GM23338 (cell line): Measurements from ENCODE around the gene FCER1G. TPM values are rescaled to one million over a fixed set of nuclear protein-coding genes. Genes with fewer than 3 reads are reported as not detected.

ENCODE experiments used
- ATAC-seq: fragments of 200-7000 bp; cut with Tn5 transposase; 3 replicates; pipeline ENCODE4 v1.9.1; 2020
- DNase-seq: peaks from one replicate; pipeline ENCODE4 v3.0.0-alpha.2; 2015; ENCODE audit warnings: low spot score
- H2AFZ ChIP-seq: fragments of 200-600 bp; sonication (generic); 2 replicates; pipeline ENCODE4 v1.8.0; 2016; ENCODE audit warnings: antibody characterized with exemption, mild to moderate bottlenecking, moderate library complexity
- H3F3A ChIP-seq: fragments of 200-600 bp; sonication (generic); replicated peaks from 2 replicates; pipeline ENCODE4 v1.8.0; 2017; ENCODE audit warnings: antibody characterized with exemption, mixed run types, low read depth
- H3K27ac ChIP-seq: fragments of 200-600 bp; sonication (generic); 2 replicates; pipeline ENCODE4 v1.6.1; 2016; ENCODE audit warnings: low read depth
- H3K27me3 ChIP-seq: fragments of 200-600 bp; sonication (generic); 2 replicates; pipeline ENCODE4 v1.8.0; 2016; ENCODE audit warnings: mild to moderate bottlenecking, mixed run types, moderate library complexity; ENCODE audit not compliant: insufficient read depth
- H3K36me3 ChIP-seq: fragments of 200-600 bp; sonication (generic); 2 replicates; pipeline ENCODE4 v1.8.0; 2016; ENCODE audit warnings: mild to moderate bottlenecking; ENCODE audit not compliant: insufficient read depth
- H3K4me1 ChIP-seq: fragments of 200-600 bp; sonication (generic); 2 replicates; pipeline ENCODE4 v1.8.0; 2016; ENCODE audit warnings: mild to moderate bottlenecking, moderate library complexity; ENCODE audit not compliant: insufficient read depth
- H3K4me2 ChIP-seq: fragments of 200-600 bp; sonication (generic); 2 replicates; pipeline ENCODE4 v1.7.1; 2017; ENCODE audit warnings: mixed run types
- H3K4me3 ChIP-seq: fragments of 200-600 bp; sonication (generic); 2 replicates; pipeline ENCODE4 v1.6.1; 2016; ENCODE audit warnings: mixed run types
- H3K79me2 ChIP-seq: fragments of 200-600 bp; sonication (generic); replicated peaks from 2 replicates; pipeline ENCODE4 v1.8.0; 2017; ENCODE audit warnings: mild to moderate bottlenecking; ENCODE audit not compliant: insufficient read depth
- H3K9me2 ChIP-seq: fragments of 200-600 bp; sonication (generic); 2 replicates; pipeline ENCODE4 v1.8.0; 2017; ENCODE audit not compliant: insufficient read depth
- H4K20me1 ChIP-seq: fragments of 200-600 bp; sonication (generic); replicated peaks from 2 replicates; pipeline ENCODE4 v1.8.0; 2017; ENCODE audit warnings: mild to moderate bottlenecking; ENCODE audit not compliant: insufficient read depth
- H3K27ac Mint-ChIP-seq: 2 replicates; pipeline ENCODE4 v1.8.0; 2020; ENCODE audit warnings: inconsistent platforms, mild to moderate bottlenecking, moderate library complexity, mixed read lengths
- H3K27me3 Mint-ChIP-seq: 3 replicates; pipeline ENCODE4 v1.8.0; 2022; ENCODE audit warnings: low read depth, mild to moderate bottlenecking, moderate library complexity, mixed read lengths, inconsistent platforms; ENCODE audit not compliant: insufficient read depth, poor library complexity
- H3K36me3 Mint-ChIP-seq: 3 replicates; pipeline ENCODE4 v1.8.0; 2021; ENCODE audit warnings: low read depth, mild to moderate bottlenecking, inconsistent platforms, moderate library complexity, mixed read lengths
- H3K4me1 Mint-ChIP-seq: 3 replicates; pipeline ENCODE4 v1.8.0; 2020; ENCODE audit warnings: mild to moderate bottlenecking, inconsistent platforms, mixed read lengths
- H3K4me3 Mint-ChIP-seq: 3 replicates; pipeline ENCODE4 v1.8.0; 2021; ENCODE audit warnings: moderate library complexity, mild to moderate bottlenecking, inconsistent platforms, mixed read lengths
- H3K9me3 Mint-ChIP-seq: 3 replicates; pipeline ENCODE4 v1.8.0; 2020; ENCODE audit warnings: moderate library complexity, mild to moderate bottlenecking, inconsistent platforms, mixed read lengths
- CREB1 ChIP-seq: fragments of 250-450 bp; sonication (Bioruptor Pico); IDR thresholded peaks from 2 replicates; pipeline ENCODE4 v1.5.0; 2020; ENCODE audit warnings: low read depth, mild to moderate bottlenecking, moderate library complexity
- EZH2 ChIP-seq: fragments of 200-600 bp; sonication (generic); IDR thresholded peaks from one replicate; pipeline ENCODE4 v1.8.0; 2017; ENCODE audit warnings: antibody characterized with exemption, mild to moderate bottlenecking, low read depth; ENCODE audit not compliant: unreplicated experiment
- EZH2phosphoT487 ChIP-seq: fragments of 200-600 bp; sonication (generic); IDR thresholded peaks from one replicate; pipeline ENCODE4 v1.8.1; 2018; ENCODE audit warnings: antibody characterized with exemption; ENCODE audit not compliant: unreplicated experiment
- JUNB ChIP-seq: IDR thresholded peaks from one replicate; pipeline ENCODE4 v1.6.1; 2016; ENCODE audit warnings: antibody characterized with exemption; ENCODE audit not compliant: unreplicated experiment
- STAT1 ChIP-seq: IDR thresholded peaks from one replicate; pipeline ENCODE4 v1.6.1; 2016; ENCODE audit warnings: antibody characterized with exemption; ENCODE audit not compliant: unreplicated experiment
- polyA plus RNA-seq: library from polyadenylated mRNA; unstranded; fragments of >200 nt; fragmentation: Nextera tagmentation; extraction: Ambion mirVana; gene quantifications from 2 replicates; pipeline ENCODE4 v1.2.1, GENCODE V29; 2016
- total RNA-seq: library from RNA; depleted of rRNA; stranded (reverse); fragments of >200 nt; shearing (Covaris generic); gene quantifications from 2 replicates; pipeline ENCODE4 v1.2.3, GENCODE V29; 2014
- TF ChIP-seq, protein P1 (sequence below): IDR thresholded peaks from one replicate; pipeline ENCODE4 v1.6.1; 2018; ENCODE audit warnings: antibody characterized with exemption; ENCODE audit not compliant: unreplicated experiment
- TF ChIP-seq, protein P2 (sequence below): fragments of 250-450 bp; sonication (Bioruptor Pico); IDR thresholded peaks from 2 replicates; pipeline ENCODE4 v1.5.0; 2020; ENCODE audit warnings: mild to moderate bottlenecking, moderate library complexity
- TF ChIP-seq, protein P3 (sequence below): IDR thresholded peaks from 2 replicates; pipeline ENCODE4 v1.6.1; 2016; ENCODE audit warnings: antibody characterized with exemption

FCER1G gene
- total and polyA plus RNA-seq, 2 experiments from 2014 or later, result 1.1 TPM; not detected in 1

DNA sequence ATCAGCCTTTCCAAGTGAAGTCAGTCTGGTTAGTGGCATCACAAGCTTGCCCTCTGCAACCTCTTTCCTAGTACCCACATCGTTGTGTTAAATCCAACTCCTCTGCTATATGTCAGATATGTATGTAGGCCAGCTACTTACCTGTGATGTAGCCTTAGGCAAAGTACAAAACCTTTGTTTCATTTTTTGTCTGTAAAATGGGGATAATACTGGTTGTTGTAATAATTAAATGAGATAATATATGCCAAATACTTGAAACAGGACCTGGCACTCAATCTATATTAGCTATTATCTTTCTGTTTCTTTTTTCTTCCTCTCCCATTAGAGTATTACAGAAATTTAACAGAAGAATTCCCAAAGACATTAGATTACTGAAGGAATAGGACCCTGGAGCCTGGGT lies 44.7 kb downstream of the FCER1G start (continued):
- TF ChIP-seq, protein P1, sequence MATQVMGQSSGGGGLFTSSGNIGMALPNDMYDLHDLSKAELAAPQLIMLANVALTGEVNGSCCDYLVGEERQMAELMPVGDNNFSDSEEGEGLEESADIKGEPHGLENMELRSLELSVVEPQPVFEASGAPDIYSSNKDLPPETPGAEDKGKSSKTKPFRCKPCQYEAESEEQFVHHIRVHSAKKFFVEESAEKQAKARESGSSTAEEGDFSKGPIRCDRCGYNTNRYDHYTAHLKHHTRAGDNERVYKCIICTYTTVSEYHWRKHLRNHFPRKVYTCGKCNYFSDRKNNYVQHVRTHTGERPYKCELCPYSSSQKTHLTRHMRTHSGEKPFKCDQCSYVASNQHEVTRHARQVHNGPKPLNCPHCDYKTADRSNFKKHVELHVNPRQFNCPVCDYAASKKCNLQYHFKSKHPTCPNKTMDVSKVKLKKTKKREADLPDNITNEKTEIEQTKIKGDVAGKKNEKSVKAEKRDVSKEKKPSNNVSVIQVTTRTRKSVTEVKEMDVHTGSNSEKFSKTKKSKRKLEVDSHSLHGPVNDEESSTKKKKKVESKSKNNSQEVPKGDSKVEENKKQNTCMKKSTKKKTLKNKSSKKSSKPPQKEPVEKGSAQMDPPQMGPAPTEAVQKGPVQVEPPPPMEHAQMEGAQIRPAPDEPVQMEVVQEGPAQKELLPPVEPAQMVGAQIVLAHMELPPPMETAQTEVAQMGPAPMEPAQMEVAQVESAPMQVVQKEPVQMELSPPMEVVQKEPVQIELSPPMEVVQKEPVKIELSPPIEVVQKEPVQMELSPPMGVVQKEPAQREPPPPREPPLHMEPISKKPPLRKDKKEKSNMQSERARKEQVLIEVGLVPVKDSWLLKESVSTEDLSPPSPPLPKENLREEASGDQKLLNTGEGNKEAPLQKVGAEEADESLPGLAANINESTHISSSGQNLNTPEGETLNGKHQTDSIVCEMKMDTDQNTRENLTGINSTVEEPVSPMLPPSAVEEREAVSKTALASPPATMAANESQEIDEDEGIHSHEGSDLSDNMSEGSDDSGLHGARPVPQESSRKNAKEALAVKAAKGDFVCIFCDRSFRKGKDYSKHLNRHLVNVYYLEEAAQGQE, result no peak
- no peak for TF ChIP-seq CREB1 (CRISPR knock-in tag)
- TF ChIP-seq EZH2phosphoT487, result no peak
- no peak for TF ChIP-seq STAT1
- TF ChIP-seq JUNB, result no peak

DNA sequence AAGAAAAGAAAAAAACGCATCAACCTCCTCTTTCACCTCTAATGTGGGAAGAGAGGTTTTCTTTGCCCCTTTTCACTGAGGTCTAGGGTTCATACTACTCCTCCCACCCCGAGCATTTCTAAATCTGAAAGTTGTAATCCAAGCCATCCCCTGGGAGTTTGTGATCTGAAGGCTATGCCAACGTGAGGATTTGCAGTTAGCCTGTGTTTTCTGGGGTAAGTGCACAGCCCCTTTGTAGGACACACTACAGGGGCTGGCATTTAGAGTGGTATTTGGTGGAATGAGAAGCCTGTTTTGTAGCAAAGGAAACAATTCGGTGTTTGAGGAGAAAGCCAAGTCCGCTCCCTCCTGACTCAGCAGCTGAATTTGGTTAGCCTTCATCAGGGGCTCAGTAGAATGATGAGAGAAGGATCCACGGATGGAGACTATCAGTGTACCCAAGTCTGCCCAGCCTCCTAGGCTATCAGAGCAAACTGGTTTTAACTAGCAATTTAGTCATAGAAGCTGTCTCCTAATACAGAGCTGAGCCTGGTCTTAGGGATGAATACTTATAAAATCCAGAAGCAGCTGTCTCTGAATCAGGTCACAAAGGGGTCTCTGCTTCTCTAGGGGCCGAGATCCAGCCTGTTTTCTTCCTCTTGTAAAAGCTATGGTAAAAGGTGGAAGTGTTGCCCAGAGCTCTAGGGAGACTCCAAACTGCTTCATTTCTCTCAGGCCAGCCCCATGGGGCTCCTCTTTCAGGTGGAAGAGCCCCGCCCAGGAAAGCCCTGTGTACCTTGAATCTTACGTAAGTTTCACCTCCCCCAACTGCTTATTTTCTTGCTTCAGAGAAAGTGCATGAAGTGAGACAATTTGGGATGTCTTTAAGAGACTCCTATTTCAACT lies 45.5 kb downstream of the FCER1G start:
- Mint-ChIP-seq H3K27me3 (peaks cover 42% of the 10 kb centered on the region), H3K27ac (no peak overlapping the region)
- TF ChIP-seq EZH2, result no peak
- TF ChIP-seq, protein P2, sequence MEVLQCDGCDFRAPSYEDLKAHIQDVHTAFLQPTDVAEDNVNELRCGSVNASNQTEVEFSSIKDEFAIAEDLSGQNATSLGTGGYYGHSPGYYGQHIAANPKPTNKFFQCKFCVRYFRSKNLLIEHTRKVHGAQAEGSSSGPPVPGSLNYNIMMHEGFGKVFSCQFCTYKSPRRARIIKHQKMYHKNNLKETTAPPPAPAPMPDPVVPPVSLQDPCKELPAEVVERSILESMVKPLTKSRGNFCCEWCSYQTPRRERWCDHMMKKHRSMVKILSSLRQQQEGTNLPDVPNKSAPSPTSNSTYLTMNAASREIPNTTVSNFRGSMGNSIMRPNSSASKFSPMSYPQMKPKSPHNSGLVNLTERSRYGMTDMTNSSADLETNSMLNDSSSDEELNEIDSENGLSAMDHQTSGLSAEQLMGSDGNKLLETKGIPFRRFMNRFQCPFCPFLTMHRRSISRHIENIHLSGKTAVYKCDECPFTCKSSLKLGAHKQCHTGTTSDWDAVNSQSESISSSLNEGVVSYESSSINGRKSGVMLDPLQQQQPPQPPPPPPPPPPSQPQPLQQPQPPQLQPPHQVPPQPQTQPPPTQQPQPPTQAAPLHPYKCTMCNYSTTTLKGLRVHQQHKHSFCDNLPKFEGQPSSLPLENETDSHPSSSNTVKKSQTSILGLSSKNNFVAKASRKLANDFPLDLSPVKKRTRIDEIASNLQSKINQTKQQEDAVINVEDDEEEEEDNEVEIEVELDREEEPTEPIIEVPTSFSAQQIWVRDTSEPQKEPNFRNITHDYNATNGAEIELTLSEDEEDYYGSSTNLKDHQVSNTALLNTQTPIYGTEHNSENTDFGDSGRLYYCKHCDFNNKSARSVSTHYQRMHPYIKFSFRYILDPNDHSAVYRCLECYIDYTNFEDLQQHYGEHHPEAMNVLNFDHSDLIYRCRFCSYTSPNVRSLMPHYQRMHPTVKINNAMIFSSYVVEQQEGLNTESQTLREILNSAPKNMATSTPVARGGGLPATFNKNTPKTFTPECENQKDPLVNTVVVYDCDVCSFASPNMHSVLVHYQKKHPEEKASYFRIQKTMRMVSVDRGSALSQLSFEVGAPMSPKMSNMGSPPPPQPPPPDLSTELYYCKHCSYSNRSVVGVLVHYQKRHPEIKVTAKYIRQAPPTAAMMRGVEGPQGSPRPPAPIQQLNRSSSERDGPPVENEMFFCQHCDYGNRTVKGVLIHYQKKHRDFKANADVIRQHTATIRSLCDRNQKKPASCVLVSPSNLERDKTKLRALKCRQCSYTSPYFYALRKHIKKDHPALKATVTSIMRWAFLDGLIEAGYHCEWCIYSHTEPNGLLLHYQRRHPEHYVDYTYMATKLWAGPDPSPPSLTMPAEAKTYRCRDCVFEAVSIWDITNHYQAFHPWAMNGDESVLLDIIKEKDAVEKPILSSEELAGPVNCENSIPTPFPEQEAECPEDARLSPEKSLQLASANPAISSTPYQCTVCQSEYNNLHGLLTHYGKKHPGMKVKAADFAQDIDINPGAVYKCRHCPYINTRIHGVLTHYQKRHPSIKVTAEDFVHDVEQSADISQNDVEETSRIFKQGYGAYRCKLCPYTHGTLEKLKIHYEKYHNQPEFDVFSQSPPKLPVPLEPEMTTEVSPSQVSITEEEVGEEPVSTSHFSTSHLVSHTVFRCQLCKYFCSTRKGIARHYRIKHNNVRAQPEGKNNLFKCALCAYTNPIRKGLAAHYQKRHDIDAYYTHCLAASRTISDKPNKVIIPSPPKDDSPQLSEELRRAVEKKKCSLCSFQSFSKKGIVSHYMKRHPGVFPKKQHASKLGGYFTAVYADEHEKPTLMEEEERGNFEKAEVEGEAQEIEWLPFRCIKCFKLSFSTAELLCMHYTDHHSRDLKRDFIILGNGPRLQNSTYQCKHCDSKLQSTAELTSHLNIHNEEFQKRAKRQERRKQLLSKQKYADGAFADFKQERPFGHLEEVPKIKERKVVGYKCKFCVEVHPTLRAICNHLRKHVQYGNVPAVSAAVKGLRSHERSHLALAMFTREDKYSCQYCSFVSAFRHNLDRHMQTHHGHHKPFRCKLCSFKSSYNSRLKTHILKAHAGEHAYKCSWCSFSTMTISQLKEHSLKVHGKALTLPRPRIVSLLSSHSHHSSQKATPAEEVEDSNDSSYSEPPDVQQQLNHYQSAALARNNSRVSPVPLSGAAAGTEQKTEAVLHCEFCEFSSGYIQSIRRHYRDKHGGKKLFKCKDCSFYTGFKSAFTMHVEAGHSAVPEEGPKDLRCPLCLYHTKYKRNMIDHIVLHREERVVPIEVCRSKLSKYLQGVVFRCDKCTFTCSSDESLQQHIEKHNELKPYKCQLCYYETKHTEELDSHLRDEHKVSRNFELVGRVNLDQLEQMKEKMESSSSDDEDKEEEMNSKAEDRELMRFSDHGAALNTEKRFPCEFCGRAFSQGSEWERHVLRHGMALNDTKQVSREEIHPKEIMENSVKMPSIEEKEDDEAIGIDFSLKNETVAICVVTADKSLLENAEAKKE (CRISPR knock-in tag), result no peak
- no peak for TF ChIP-seq JUNB
- no peak for TF ChIP-seq EZH2phosphoT487
- TF ChIP-seq, protein P3, sequence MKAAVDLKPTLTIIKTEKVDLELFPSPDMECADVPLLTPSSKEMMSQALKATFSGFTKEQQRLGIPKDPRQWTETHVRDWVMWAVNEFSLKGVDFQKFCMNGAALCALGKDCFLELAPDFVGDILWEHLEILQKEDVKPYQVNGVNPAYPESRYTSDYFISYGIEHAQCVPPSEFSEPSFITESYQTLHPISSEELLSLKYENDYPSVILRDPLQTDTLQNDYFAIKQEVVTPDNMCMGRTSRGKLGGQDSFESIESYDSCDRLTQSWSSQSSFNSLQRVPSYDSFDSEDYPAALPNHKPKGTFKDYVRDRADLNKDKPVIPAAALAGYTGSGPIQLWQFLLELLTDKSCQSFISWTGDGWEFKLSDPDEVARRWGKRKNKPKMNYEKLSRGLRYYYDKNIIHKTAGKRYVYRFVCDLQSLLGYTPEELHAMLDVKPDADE, result no peak
- TF ChIP-seq, protein P1, result no peak

More for the DNA sequence above, 45.5 kb downstream of the FCER1G start:
- no peaks in the 10 kb centered on the region for H4K20me1 ChIP-seq
- Mint-ChIP-seq H3K9me3 (peaks cover 26% of the 10 kb centered on the region), H3K4me1 (peaks cover 21% of the 10 kb centered on the region), H3K36me3 (peaks cover 16% of the 10 kb centered on the region), H3K4me3 (no peak overlapping the region; the same call in 2 of the 3 replicates)
- H3K9me2 ChIP-seq, result no peaks in the 10 kb centered on the region
- peaks cover 8% of the 10 kb centered on the region for H3K4me1 ChIP-seq
- ATAC-seq, result 0 out of 3 replicates have a peak, but pooled peaks have one; percentile 6
- peaks cover 38% of the 10 kb centered on the region for H3K27me3 ChIP-seq
- peak overlapping the region; percentile 48; the same call in 1 of the 2 replicates for H3K4me2 ChIP-seq
- H3K27ac ChIP-seq, result no peak overlapping the region
- H3K4me3 ChIP-seq, result no peak overlapping the region
- H3K36me3 ChIP-seq, result peaks cover 7% of the 10 kb centered on the region; the same call in 1 of the 2 replicates
- H3K79me2 ChIP-seq, result no peaks in the 10 kb centered on the region
- DNase-seq, result no peak
- 0 out of 2 replicates have a peak, but pooled peaks cover 7% of the 10 kb centered on the region for H3F3A ChIP-seq
- H2AFZ ChIP-seq, result 0 out of 2 replicates have a peak overlapping the region, but pooled peaks have one; percentile 47
